ENCODE data around the gene MEGF11.

Gene MEGF11

DNA sequence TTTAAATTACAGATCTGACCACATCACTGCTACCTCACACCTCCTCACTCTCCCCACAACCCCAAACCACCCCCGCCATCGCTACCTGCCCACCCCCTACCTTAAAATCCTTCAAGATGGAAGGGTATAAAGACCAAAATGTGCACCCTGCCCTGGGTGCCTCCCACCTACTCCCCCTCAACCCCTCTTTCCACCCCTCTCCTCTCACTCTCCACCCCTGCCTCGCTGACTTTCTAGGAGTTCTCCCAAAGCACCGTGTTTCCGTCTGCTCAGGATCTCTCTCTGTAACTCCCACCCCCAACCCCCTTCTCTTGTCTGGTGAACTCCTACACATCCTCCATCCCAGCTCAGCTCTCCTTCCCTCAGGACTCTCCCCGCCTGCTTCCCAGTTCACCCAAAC is 69.1 kb downstream of the MEGF11 start:
- H3K79me2 ChIP-seq = no peaks in the 10 kb centered on the region
- H3K4me3 ChIP-seq (ENCODE audit: low read depth, low read length) = no peak overlapping the region
- no peaks in the 10 kb centered on the region for H3K4me1 ChIP-seq
- no peak overlapping the region for H2AFZ ChIP-seq
- H3K27me3 ChIP-seq (ENCODE audit: control insufficient read depth, insufficient read depth, low read length) = no peaks in the 10 kb centered on the region
- H3K9me3 ChIP-seq (ENCODE audit: control insufficient read depth, low read length) = no peaks in the 10 kb centered on the region
- no peak overlapping the region for H3K4me2 ChIP-seq (ENCODE audit: low read length)
- no peak overlapping the region for H3K27ac ChIP-seq
- H3K36me3 ChIP-seq (ENCODE audit: control insufficient read depth, insufficient read depth, low read length) = no peaks in the 10 kb centered on the region
- TF ChIP-seq CTCF (IDR thresholded peaks at IDR 0.05) = no peak
- H3K9ac ChIP-seq = no peak overlapping the region

GRCh38 chr15:66180531-66181097 is 72.9 kb downstream of the MEGF11 start:
- no peak overlapping the region for H3K9ac ChIP-seq
- no peak overlapping the region for H3K4me3 ChIP-seq (ENCODE audit: low read depth, low read length)
- TF ChIP-seq CTCF (IDR thresholded peaks at IDR 0.05) = no peak
- no peaks in the 10 kb centered on the region for H3K27me3 ChIP-seq (ENCODE audit: control insufficient read depth, insufficient read depth, low read length)
- H3K27ac ChIP-seq = no peak overlapping the region
- H3K4me2 ChIP-seq (ENCODE audit: low read length) = no peak overlapping the region
- no peaks in the 10 kb centered on the region for H3K4me1 ChIP-seq
- H3K9me3 ChIP-seq (ENCODE audit: control insufficient read depth, low read length) = no peaks in the 10 kb centered on the region
- H3K36me3 ChIP-seq (ENCODE audit: control insufficient read depth, insufficient read depth, low read length) = no peaks in the 10 kb centered on the region
- H3K79me2 ChIP-seq = no peaks in the 10 kb centered on the region
- no peak overlapping the region for H2AFZ ChIP-seq

GRCh38 chr15:66178531-66178910 is 75.0 kb downstream of the MEGF11 start:
- Histone ChIP-seq H3K27me3 (ENCODE audit: control insufficient read depth, insufficient read depth, low read length) (no peaks in the 10 kb centered on the region), H3K4me3 (ENCODE audit: low read depth, low read length) (no peak overlapping the region), H3K9me3 (ENCODE audit: control insufficient read depth, low read length) (no peaks in the 10 kb centered on the region), H3K79me2 (no peaks in the 10 kb centered on the region), H3K4me1 (no peaks in the 10 kb centered on the region), H3K36me3 (ENCODE audit: control insufficient read depth, insufficient read depth, low read length) (no peaks in the 10 kb centered on the region), H3K4me2 (ENCODE audit: low read length) (no peak overlapping the region), H3K27ac (no peak overlapping the region), H3K9ac (no peak overlapping the region), H2AFZ (no peak overlapping the region)
- no peak for TF ChIP-seq CTCF (IDR thresholded peaks at IDR 0.05)

GRCh38 chr15:66172324-66172980 is 81.1 kb downstream of the MEGF11 start:
- Histone ChIP-seq H3K4me1 (no peaks in the 10 kb centered on the region), H3K79me2 (no peaks in the 10 kb centered on the region), H2AFZ (no peak overlapping the region), H3K9ac (no peak overlapping the region), H3K4me2 (ENCODE audit: low read length) (no peak overlapping the region), H3K27ac (no peak overlapping the region), H3K9me3 (ENCODE audit: control insufficient read depth, low read length) (no peaks in the 10 kb centered on the region), H3K36me3 (ENCODE audit: control insufficient read depth, insufficient read depth, low read length) (no peaks in the 10 kb centered on the region), H3K4me3 (ENCODE audit: low read depth, low read length) (no peak overlapping the region), H3K27me3 (ENCODE audit: control insufficient read depth, insufficient read depth, low read length) (no peaks in the 10 kb centered on the region)
- TF ChIP-seq CTCF (IDR thresholded peaks at IDR 0.05) = no peak

DNA sequence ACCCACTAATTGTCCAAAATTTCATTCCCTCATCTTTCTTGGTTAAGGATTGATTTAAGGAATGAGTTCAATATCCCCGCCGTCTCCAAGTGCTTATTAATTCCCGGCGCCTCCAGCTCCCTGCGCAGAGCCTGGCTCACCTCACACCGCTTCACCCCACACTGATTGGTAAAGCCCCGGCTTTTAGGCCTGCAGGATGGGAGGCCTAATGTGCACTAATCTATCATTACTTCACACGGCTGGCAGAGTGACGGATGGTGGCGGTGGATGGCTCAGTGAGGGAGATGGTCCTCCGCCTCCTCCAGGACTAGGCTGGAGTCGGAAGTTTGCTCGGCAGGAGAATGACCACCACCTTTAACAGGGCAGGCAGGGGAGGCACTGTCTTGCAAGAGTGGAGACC is 81.7 kb downstream of the MEGF11 start:
- Histone ChIP-seq H3K36me3 (ENCODE audit: control insufficient read depth, insufficient read depth, low read length) (no peaks in the 10 kb centered on the region), H3K79me2 (no peaks in the 10 kb centered on the region), H3K4me3 (ENCODE audit: low read depth, low read length) (no peak overlapping the region), H2AFZ (no peak overlapping the region), H3K9ac (no peak overlapping the region), H3K4me2 (ENCODE audit: low read length) (no peak overlapping the region), H3K9me3 (ENCODE audit: control insufficient read depth, low read length) (no peaks in the 10 kb centered on the region), H3K27ac (no peak overlapping the region), H3K4me1 (no peaks in the 10 kb centered on the region), H3K27me3 (ENCODE audit: control insufficient read depth, insufficient read depth, low read length) (no peaks in the 10 kb centered on the region)
- TF ChIP-seq CTCF (IDR thresholded peaks at IDR 0.05) = no peak

All from parathyroid adenoma (tissue), 2 donors.